Fibroblast of skin of abdomen (primary cell): Measurements from ENCODE around the gene STOM.

Experiments used
- DNase-seq: peaks from one replicate; pipeline ENCODE4 v3.0.0-alpha.2; 2013

STOM gene

DNA sequence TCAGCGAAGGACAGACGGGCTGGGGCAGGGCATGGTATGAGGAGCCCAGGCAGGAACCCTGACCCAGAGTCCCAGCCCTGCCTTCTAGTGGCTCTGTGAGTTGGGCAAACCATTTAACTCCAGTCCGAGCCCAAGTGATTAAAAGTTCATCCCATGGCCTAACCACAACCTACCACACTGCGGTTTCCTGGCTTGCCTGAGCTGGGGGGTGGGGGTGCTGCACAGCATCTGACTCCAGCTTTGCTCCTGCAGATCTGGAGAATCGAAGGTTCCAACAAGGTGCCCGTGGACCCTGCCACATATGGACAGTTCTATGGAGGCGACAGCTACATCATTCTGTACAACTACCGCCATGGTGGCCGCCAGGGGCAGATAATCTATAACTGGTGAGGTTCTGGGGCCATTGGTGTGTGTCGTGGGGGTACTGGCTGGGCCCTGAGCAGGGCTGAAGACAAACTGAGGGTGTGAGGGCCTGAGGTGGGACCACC lies 49.0 kb downstream of the STOM start:
- peak; percentile 11 for DNase-seq

DNA sequence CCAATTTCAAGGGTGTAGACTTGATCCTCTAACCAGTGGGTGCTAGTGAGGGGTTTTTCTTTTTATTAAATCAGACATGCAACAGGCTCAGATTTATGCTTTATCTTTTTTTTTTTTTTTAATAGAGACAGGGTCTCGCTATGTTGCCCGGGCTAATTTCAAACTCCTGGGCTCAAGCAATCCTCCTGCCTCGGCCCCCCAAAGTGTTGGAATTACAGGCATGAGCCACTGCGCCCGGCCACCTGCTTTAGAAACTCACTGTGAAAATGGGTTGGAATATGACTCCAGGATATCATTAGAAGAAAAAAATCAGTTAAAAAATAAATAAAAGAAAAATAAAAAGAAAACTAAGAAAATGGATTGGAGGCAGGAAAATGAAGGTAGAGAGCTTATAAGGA lies 50.7 kb downstream of the STOM start:
- DNase-seq, result no peak

DNA sequence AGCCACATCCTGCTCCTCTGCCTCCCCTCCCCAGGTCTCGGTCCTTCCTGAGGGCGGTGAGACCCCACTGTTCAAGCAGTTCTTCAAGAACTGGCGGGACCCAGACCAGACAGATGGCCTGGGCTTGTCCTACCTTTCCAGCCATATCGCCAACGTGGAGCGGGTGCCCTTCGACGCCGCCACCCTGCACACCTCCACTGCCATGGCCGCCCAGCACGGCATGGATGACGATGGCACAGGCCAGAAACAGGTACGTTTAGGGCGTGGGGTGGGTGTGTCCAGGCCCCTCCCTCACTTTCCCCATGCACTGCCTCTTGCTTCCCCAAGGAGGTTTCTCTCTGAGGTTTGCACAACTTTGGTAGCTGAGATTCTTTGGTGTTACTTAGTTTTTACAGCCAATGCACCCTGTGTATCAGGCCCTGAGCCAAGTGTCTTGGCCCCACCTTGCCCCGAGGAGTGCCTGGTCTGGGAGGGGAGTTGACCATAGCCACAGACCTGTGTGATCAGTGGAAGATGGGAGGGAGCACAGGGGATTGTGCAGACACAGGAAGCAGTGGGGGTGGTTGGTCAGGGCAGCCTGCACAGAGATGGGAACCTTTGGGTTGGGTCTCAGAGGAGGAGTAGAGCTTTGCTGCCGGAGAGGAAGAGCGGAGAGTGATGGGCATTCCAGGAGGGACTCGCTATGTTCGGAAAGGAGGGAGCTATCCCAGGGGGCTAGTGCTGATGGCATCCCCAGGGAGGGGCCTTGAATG lies 51.2 kb downstream of the STOM start:
- no peak for DNase-seq

DNA sequence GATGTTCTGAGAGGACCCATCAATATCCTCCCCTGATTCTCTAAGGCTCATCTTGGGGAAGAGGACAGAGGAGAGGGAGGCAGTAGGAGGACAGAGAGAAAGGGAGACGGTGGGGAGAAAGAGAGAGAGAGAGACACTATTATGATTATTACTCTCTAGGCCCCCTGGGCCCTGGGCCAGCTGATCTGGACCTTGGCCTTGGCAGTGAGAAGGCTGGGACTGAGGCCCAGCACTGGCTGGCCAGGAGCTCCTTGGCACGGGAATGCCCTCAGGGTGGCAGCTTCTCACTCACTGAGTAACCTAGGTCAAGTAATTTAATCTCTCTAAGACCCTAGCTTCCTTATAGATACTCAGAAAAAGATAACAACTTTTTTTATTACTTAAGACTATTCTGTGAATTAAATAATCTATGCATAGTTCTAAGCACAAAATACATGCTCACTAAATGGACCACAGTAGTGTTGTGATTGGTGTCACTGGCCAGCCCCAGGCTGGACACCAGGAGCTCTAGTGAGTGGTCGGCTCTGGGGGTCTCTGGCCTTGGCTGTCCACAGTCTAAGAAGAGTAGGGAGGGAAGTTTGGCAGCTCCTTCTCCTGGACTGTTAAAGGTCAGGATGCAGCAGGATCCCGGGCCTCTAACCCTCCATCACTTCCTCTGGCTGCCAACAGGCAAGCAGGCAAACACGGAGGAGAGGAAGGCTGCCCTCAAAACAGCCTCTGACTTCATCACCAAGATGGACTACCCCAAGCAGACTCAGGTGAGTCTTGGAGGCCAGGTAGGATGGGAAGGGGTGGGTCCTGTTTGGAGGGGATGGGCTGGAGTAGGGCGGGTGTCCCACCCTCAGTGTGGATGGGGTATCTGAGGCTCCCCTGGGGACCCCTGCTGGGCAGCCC lies 52.1 kb downstream of the STOM start:
- no peak for DNase-seq

DNA sequence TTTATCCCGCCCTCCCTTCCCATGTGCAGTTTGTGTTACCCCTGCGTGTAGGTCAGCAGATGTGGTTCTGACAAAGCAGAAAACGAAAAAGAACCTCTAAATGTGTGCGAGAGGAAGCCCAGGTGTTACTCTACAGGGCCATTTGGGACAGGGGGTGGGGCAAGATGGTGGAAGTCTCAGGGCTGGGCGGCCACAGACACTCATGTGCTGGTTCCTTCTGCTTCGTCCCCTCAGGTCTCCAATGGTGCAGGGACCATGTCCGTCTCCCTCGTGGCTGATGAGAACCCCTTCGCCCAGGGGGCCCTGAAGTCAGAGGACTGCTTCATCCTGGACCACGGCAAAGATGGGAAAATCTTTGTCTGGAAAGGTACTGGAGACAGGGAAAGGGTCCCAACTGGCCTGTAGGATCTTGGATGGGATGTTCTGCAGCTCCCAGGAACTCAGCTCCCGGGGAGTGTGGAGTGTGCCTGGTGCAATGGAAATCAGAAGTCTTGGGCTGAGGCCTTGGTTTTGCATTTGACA lies 53.1 kb downstream of the STOM start:
- DNase-seq, result no peak

DNA sequence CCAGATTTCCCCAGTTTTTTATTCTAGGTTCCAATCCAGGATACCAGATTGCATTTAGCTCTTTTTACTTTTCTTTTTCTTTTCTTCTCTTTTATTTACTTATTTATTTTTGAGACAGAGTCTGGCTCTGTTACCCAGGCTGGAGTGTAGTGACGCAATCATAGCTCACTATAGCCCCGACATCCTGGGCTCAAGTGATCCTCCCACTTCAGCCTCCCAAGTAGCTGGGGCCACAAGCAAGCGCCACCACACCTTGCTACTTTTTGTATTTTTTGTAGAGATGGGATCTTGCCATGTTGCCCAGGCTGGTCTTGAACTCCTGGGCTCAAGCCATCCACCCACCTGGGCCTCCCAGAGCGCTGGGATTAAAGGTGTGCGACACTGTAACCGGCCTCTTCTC lies 53.7 kb downstream of the STOM start:
- DNase-seq, result no peak

DNA sequence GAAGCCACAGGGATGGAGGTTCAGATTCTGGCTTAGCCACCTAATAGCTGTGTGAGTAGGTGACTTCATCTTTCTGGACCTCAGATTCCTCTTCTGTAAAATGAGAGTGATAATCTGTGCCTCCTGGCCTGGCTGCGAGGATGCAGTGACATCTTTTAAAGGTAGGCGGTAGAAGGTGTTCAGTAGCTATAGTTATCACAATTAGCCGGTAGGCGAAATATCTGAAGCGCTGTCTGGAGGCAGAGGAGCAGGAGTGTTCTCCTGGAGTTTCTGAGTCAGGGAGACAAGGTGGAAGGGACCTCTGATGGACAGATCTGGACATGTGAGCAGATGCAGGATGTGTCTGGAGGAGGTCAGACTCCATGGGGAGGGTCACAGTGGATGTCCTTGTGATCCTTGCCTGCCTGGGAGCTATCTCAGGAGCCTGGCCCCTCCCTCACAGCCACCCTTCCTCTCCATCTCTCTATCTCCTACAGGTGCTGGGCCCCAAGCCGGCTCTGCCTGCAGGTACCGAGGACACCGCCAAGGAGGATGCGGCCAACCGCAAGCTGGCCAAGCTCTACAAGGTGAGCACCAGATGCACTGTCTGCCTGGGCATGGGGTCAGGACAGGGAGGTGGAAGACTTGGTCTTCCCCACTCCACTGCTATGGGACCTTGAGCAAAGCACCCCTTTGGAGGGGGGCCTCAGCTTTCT lies 56.4 kb downstream of the STOM start:
- DNase-seq, result no peak

DNA sequence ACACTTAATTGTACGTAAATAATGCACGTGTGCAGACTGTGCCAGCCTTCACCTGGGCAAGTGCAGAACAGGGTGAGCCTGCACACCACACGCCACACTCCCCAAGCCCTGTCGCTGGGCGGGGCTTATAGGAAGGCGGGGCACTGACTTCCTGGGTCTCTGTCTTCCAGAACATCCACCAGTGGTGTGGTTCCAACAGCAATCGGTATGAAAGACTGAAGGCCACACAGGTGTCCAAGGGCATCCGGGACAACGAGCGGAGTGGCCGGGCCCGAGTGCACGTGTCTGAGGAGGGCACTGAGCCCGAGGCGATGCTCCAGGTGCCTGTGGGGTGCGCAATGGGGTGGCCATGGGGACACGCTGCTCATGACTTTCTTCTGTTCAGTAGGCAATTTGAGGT lies 57.9 kb downstream of the STOM start:
- no peak for DNase-seq

DNA sequence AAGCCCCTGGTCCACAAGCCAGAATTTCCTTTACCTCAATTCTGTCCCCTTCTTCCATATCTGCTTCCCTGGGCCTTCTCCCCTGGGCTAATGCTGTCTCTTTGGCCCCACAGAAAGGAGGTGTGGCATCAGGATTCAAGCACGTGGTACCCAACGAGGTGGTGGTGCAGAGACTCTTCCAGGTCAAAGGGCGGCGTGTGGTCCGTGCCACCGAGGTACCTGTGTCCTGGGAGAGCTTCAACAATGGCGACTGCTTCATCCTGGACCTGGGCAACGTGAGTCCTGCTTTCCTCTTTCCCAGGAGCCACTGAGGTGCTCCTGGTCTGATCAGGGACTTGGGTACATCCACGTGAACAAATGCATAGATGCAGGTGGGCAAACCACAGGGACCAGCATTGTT lies 59.5 kb downstream of the STOM start:
- DNase-seq, result no peak

DNA sequence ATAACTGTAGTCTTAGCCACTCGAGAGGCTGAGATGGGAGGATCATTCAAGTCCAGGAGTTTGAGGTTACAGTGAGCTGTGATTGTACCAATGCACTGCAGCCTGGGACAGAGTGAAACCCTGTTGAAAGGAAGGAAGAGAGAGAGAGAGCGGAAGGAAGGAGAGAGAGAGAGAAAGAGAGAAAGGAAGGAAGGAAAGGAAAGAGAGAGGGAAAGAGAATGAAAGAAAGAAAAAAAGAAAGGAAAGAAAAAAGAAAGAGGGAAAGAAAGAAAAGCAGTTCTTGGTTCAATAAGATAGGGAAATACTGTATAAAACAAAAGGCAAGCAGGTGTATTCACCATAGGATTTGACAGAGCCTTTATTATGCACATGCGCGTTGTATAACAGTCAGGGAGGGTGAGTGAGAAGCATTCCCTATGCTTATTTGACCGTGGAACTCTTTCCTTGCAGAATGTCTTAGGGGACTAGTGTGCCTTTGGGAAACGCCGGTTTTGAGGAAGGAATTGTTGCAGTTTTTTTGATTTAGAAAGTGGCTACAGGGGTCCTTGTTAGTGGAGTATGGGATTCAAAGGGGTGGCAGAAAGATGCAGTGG lies 60.1 kb downstream of the STOM start:
- no peak for DNase-seq

DNA sequence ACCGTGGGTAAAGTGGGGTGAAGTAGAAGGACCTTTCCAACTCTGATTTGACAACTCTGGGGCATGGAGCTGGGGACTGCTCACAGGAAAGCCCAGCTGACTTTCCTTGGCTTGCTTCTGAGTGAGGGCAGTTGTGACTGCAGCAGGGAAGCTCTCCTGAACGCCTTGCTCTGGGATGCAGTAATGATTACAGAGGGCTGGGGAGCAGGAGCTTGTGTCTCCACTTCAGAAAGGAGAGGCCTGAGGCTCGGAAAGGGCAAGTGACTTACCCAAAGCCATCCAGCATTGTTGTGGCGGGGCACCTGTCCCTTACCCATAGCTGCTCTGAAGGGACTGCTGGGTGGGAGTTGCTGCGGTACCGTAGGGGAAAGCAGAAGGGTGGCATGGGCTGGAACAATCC lies 60.9 kb downstream of the STOM start:
- no peak for DNase-seq

DNA sequence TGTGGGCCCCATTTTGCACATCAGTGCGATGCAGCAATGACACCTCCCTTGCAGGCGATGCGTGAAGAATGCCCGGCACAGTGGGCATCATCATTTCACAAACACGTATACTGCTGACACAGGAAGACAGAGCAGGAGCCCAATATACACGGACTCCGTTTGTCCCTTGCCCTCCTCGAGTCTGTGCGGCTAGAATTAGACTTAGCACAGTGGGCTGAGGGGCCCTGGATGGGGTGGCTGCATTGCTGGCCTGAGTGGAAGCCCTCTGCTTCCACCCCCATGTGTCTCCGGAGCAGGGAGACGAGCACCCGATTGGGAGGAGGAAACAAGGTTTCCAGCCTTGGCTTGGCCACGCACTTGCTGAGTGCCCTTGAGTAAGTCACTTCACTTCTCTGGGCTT lies 61.3 kb downstream of the STOM start:
- no peak for DNase-seq

DNA sequence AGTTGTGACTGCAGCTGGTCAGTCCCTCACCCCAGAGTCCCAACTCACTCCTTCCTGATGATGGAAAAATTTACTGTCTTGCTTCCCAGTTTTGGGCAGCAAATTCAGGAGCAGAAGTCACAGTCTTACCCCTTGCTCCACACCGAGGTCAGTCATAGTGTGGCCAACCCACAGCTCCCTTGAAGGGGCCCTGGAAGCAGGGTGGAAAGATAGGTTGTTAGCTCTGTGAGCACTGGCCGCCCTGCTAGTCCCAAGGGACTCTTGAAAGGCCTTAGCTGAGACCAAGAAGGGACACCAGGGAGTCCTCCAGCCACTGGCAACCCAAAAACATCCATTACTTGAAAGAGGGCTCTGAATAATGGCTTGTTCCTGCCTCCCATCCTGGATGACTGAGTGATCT lies 62.1 kb downstream of the STOM start:
- no peak for DNase-seq

DNA sequence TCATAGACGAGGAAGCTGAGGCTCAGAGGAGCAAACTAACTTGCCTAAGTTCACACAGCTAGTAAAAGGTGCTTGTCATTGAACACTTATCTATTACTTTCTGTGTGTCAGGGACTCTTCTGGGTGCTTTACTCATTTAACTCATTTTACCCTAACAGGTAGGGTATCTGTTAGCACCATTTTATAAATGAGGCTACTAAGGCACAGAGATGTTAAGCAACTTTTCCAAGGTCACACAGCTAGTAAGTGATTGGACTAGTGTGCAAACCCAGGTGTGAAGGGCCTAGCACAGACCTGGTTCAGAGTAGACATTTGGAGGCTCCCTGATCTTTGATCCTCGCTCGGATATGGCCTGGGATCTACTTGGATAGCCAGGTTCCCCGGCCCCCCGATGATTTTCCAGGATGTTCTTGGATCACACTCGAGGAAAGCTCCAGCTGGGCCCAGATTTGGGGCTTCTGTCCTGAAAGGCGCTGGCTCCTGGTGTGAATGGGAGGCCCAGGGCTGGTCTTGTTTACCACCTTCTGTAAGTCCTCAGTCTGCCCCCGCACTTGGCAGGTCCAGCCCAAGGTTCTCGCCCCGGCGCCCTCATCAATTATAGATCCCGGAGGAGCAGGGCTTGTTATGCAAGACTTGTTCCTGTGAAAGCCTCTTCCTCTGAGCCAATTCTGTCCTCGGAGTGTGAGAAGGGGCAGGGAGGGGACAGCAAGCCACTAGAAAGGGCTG lies 64.6 kb downstream of the STOM start:
- DNase-seq, result no peak

DNA sequence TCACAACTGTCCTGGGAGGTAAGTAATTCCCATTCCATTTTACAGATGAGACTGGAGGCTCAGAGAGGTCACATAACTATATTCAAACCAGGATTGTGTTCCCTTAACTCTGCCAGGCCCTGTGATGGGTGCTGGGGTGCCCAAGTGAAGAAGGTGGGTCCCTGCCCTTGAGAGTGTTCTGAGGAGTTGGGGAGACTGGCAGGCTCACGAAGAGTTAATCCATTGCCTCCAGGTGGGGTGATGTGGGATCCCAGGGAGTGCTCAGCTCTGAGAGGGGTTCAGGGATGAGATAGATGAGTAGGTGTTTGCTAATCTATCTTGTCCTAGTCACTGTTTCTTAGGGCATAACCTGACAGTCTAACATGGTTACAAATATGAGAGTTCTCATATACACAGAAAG lies 65.3 kb downstream of the STOM start:
- no peak for DNase-seq

DNA sequence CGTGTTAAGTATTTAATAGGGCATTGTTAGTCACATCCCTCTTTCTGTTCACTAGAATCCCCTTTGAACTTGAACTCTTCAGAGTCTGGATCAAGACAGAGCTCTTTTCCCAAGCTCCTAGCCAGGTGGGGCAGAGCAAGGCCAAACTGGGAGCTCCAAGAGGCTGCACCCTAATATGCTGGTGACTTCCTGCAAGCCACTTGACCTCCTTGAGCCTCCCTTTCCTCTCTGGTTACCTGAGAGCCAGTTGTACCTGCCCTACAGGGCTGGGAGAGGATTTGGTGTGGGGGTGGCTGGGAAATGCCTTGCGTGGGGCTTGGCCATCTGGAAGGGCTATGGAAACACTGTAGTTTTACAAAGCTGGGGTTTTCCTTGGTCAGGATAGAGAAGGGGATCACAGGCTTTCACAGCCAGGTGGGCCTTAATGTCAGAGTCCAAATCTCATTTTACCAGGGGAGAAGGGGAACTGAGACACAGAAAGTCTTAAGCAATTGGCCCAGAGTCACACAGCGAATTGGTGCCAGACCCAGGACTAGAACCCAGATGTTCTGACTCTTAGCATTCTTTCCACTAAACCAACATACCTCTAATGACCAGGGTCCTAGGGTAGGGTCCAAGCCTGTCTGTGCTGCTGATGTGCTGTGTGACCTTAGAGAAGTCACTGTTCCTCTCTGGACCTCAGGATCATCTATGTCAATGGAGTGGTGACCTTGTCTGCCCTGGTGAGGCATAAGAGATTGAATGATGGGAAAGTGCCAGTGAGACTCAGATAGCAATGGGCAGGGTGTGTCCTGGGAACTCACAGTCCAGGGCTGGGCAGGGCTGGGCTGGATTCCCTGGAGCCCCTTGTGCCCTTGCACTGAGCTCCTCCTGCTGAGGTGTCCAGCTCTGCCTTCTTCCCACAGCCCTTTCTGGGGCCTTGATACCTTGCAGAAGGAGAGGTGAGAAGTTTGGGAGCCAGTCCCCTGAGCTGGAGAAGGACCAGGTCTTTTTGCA lies 66.3 kb downstream of the STOM start:
- DNase-seq, result no peak

DNA sequence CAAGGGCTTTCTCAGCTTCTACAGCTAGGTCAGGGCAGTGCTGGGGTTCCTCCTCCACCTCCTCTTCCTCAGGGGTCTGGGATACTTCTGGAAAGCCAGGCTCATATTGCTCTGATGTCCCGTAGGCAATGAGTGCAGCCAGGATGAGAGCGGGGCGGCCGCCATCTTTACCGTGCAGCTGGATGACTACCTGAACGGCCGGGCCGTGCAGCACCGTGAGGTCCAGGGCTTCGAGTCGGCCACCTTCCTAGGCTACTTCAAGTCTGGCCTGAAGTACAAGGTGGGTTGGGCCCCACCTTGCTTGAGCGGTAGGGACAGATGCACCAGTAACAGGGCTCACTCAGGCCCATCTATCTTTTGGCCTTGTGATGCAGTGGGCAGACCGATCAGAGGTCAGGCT lies 67.3 kb downstream of the STOM start:
- DNase-seq, result no peak

DNA sequence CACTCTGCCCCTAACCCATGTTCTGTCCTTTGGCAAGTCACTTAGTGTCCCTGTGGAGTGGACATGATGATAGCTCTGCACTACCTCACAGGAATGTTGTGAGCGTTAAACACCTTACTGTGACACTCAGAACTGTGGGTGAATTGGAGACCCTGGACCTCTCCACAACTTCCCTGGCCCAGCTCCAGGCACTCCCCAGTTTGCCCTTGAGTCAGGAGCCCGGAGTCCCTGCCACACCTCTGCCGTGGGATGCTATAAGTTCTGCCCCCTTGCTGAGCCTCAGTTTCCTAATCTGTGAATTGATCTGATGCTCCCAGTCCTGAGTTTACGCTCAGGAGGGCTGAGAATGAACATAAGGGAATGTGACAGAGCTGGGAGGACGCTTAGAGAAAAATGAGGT lies 67.7 kb downstream of the STOM start:
- no peak for DNase-seq

DNA sequence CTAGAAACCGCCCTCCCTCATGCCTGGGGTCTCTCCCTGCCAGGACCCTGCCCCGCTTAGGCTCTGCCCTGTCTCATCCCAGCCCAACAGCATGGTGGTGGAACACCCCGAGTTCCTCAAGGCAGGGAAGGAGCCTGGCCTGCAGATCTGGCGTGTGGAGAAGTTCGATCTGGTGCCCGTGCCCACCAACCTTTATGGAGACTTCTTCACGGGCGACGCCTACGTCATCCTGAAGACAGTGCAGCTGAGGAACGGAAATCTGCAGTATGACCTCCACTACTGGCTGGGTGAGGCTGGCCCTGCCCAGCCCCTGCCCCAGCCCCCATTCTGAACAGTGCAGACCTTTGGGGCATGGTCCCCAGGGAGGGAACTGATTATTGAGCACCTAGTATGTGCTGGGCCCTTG lies 68.2 kb downstream of the STOM start:
- DNase-seq, result no peak

DNA sequence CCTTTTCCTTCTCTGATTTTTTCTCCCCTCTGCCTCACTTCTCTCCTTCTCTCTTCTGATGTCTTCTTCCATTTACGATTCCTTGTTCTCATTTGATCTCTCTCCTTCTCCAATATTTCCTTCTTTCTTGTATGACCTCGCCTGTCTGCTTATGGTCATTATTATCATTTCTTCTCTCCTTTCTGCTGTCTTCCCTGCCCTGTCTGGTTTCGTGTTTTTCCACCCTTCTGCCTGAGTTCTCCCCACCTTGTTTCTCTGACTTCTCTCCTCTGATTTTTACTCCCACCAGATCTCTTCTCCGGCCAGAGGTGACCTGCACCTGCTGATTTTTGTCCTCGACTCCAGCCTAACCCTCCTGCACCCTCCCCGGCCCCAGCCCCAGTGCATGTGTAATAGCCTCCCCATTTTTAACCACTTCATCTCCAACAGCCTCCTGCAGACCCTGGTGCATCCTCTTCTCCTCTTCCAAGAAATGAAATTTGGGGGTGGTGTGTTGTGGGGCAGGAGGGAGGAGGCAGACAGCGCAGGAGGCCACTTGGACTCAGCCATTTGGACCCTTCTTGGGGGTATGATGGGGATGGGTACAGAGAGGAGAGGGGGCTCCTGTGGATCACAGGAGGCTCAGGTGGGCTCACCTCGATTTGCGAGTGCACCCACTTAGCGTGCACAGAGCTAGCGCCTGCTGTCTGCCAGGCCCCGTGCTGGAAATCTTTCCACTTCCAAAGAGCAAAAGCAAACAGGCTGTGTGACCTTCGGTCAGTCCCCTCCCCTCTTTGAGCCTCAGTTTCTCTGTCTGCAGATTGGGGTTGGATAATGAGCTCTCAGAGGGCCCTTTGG lies 69.5 kb downstream of the STOM start:
- DNase-seq, result no peak
